Neural cell (in vitro differentiated cells): Measurements from ENCODE around the gene PCSK1N. TPM values are rescaled to one million over a fixed set of nuclear protein-coding genes. Genes with fewer than 3 reads are reported as not detected.

Experiments used
- H2AFZ ChIP-seq: fragments of 200-600, 300-800 bp; sonication (generic), shearing (Covaris generic); 2 replicates; pipeline ENCODE4 v1.6.0; 2014; ENCODE audit warnings: low read depth, mild to moderate bottlenecking, antibody characterized with exemption, low read length, moderate library complexity
- H3F3A ChIP-seq: fragments of 200-600 bp; shearing (Covaris generic); 2 replicates; pipeline ENCODE4 v1.6.1; 2016; ENCODE audit warnings: mild to moderate bottlenecking, moderate library complexity, mixed read lengths, antibody characterized with exemption, low read length; ENCODE audit not compliant: insufficient read depth, poor library complexity, severe bottlenecking
- H3K27ac ChIP-seq: fragments of 200-600, 300-800 bp; sonication (generic), shearing (Covaris generic); 2 replicates; pipeline ENCODE4 v1.5.1; 2014; ENCODE audit warnings: mild to moderate bottlenecking, low read length, moderate library complexity
- H3K27me3 ChIP-seq: fragments of 300-800, 200-600 bp; sonication (generic), shearing (Covaris generic); 2 replicates; pipeline ENCODE4 v1.6.0; 2014; ENCODE audit warnings: mild to moderate bottlenecking, low read depth, low read length, moderate library complexity; ENCODE audit not compliant: insufficient read depth
- H3K36me3 ChIP-seq: fragments of 300-800, 200-600 bp; sonication (generic), shearing (Covaris generic); 2 replicates; pipeline ENCODE4 v1.5.1; 2014; ENCODE audit warnings: mild to moderate bottlenecking, antibody characterized with exemption, low read length, moderate library complexity; ENCODE audit not compliant: insufficient read depth
- H3K4me2 ChIP-seq: fragments of 300-800, 200-600 bp; sonication (generic), shearing (Covaris generic); 2 replicates; pipeline ENCODE4 v1.6.0; 2014; ENCODE audit warnings: mild to moderate bottlenecking, low read length
- H3K4me3 ChIP-seq: fragments of 300-800, 200-600 bp; sonication (generic), shearing (Covaris generic); 2 replicates; pipeline ENCODE4 v1.5.1; 2014; ENCODE audit warnings: mild to moderate bottlenecking, low read length, moderate library complexity
- H3K79me2 ChIP-seq: fragments of 200-600 bp; shearing (Covaris generic); replicated peaks from 2 replicates; pipeline ENCODE4 v1.6.0; 2014; ENCODE audit warnings: mild to moderate bottlenecking, low read length, moderate library complexity; ENCODE audit not compliant: insufficient read depth
- H3K9ac ChIP-seq: fragments of 300-800, 200-600 bp; sonication (generic), shearing (Covaris generic); 2 replicates; pipeline ENCODE4 v1.6.1; 2016; ENCODE audit warnings: mild to moderate bottlenecking, low read length, mixed read lengths
- H3K9me2 ChIP-seq: fragments of 200-600 bp; shearing (Covaris generic); 2 replicates; pipeline ENCODE4 v1.6.1; 2016; ENCODE audit warnings: mild to moderate bottlenecking, low read length, mixed read lengths; ENCODE audit not compliant: insufficient read depth
- H3K9me3 ChIP-seq: fragments of 200-600, 300-800 bp; sonication (generic), shearing (Covaris generic); 2 replicates; pipeline ENCODE4 v1.6.1; 2016; ENCODE audit warnings: mild to moderate bottlenecking, mixed run types, low read length, moderate library complexity, mixed read lengths
- H4K20me1 ChIP-seq: fragments of 200-600 bp; shearing (Covaris generic); 2 replicates; pipeline ENCODE4 v1.6.1; 2016; ENCODE audit warnings: mild to moderate bottlenecking, mixed run types; ENCODE audit not compliant: insufficient read depth
- EP300 ChIP-seq: fragments of 450-650 bp; conservative IDR thresholded peaks from 2 replicates; pipeline ENCODE4 v1.6.1; 2014; ENCODE audit warnings: antibody characterized with exemption, mild to moderate bottlenecking, moderate library complexity; ENCODE audit not compliant: poor library complexity, severe bottlenecking
- EZH2 ChIP-seq: fragments of 200-600, 300-800 bp; shearing (Covaris generic), sonication (generic); IDR thresholded peaks from 2 replicates; pipeline ENCODE4 v1.6.1; 2014; ENCODE audit warnings: antibody characterized with exemption, low read length, borderline replicate concordance, mild to moderate bottlenecking; ENCODE audit not compliant: insufficient read depth, poor library complexity, severe bottlenecking
- MXI1 ChIP-seq: fragments of 450-650 bp; conservative IDR thresholded peaks from 2 replicates; pipeline ENCODE4 v1.6.1; 2014; ENCODE audit warnings: antibody characterized with exemption, mild to moderate bottlenecking; ENCODE audit not compliant: poor library complexity, severe bottlenecking
- POLR2AphosphoS5 ChIP-seq: IDR thresholded peaks from 2 replicates; pipeline ENCODE4 v1.6.1; 2012
- RAD21 ChIP-seq: fragments of 450-650 bp; conservative IDR thresholded peaks from 2 replicates; pipeline ENCODE4 v1.6.1; 2014; ENCODE audit warnings: antibody characterized with exemption, mild to moderate bottlenecking, moderate library complexity
- SMC3 ChIP-seq: fragments of 450-650 bp; conservative IDR thresholded peaks from 2 replicates; pipeline ENCODE4 v1.6.1; 2014; ENCODE audit warnings: antibody characterized with exemption, mild to moderate bottlenecking, moderate library complexity; ENCODE audit not compliant: poor library complexity
- TAF1 ChIP-seq: IDR thresholded peaks from 2 replicates; pipeline ENCODE4 v1.6.1; 2012; ENCODE audit warnings: low read depth
- polyA plus RNA-seq: library from polyadenylated mRNA; depleted of rRNA; stranded (reverse); fragments of >200 nt; gene quantifications from 2 replicates; pipeline ENCODE4 v1.2.3, GENCODE V29; 2014
- TF ChIP-seq, protein P1 (sequence below): fragments of 450-650 bp; IDR thresholded peaks from 2 replicates; pipeline ENCODE4 v1.5.1; 2014; ENCODE audit warnings: antibody characterized with exemption, mild to moderate bottlenecking, moderate library complexity; ENCODE audit not compliant: poor library complexity, severe bottlenecking
- TF ChIP-seq, protein P2 (sequence below): IDR thresholded peaks from 2 replicates; pipeline ENCODE4 v1.6.1; 2012; ENCODE audit warnings: borderline replicate concordance

The PCSK1N gene
- polyA plus RNA-seq, 1 donor from 2014 or later = 232 TPM

GRCh38 chrX:48826876-48827653 lies 8.3 kb downstream of the PCSK1N start:
- no peaks in the 10 kb centered on the region for H3K36me3 ChIP-seq
- H3K27ac ChIP-seq = no peak overlapping the region
- H3K79me2 ChIP-seq = peaks cover under 1% of the 10 kb centered on the region
- no peak overlapping the region for H3K4me3 ChIP-seq
- TF ChIP-seq EP300 = no peak
- TF ChIP-seq TAF1 = no peak
- TF ChIP-seq SMC3 = no peak
- TF ChIP-seq EZH2 = no peak
- TF ChIP-seq, protein P1, sequence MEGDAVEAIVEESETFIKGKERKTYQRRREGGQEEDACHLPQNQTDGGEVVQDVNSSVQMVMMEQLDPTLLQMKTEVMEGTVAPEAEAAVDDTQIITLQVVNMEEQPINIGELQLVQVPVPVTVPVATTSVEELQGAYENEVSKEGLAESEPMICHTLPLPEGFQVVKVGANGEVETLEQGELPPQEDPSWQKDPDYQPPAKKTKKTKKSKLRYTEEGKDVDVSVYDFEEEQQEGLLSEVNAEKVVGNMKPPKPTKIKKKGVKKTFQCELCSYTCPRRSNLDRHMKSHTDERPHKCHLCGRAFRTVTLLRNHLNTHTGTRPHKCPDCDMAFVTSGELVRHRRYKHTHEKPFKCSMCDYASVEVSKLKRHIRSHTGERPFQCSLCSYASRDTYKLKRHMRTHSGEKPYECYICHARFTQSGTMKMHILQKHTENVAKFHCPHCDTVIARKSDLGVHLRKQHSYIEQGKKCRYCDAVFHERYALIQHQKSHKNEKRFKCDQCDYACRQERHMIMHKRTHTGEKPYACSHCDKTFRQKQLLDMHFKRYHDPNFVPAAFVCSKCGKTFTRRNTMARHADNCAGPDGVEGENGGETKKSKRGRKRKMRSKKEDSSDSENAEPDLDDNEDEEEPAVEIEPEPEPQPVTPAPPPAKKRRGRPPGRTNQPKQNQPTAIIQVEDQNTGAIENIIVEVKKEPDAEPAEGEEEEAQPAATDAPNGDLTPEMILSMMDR = no peak
- TF ChIP-seq, protein P2, sequence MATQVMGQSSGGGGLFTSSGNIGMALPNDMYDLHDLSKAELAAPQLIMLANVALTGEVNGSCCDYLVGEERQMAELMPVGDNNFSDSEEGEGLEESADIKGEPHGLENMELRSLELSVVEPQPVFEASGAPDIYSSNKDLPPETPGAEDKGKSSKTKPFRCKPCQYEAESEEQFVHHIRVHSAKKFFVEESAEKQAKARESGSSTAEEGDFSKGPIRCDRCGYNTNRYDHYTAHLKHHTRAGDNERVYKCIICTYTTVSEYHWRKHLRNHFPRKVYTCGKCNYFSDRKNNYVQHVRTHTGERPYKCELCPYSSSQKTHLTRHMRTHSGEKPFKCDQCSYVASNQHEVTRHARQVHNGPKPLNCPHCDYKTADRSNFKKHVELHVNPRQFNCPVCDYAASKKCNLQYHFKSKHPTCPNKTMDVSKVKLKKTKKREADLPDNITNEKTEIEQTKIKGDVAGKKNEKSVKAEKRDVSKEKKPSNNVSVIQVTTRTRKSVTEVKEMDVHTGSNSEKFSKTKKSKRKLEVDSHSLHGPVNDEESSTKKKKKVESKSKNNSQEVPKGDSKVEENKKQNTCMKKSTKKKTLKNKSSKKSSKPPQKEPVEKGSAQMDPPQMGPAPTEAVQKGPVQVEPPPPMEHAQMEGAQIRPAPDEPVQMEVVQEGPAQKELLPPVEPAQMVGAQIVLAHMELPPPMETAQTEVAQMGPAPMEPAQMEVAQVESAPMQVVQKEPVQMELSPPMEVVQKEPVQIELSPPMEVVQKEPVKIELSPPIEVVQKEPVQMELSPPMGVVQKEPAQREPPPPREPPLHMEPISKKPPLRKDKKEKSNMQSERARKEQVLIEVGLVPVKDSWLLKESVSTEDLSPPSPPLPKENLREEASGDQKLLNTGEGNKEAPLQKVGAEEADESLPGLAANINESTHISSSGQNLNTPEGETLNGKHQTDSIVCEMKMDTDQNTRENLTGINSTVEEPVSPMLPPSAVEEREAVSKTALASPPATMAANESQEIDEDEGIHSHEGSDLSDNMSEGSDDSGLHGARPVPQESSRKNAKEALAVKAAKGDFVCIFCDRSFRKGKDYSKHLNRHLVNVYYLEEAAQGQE = no peak
- no peak for TF ChIP-seq MXI1
- no peak for TF ChIP-seq RAD21
- no peak for TF ChIP-seq POLR2AphosphoS5
- no peaks in the 10 kb centered on the region for H3K9me2 ChIP-seq
- H3K4me2 ChIP-seq = no peak overlapping the region
- H2AFZ ChIP-seq = no peak overlapping the region
- H4K20me1 ChIP-seq = no peaks in the 10 kb centered on the region
- H3K9me3 ChIP-seq = no peaks in the 10 kb centered on the region
- no peaks in the 10 kb centered on the region for H3F3A ChIP-seq
- H3K9ac ChIP-seq = no peak overlapping the region
- peaks cover 9% of the 10 kb centered on the region for H3K27me3 ChIP-seq

- no peak within 1 kb of the TSS for H3K4me3 ChIP-seq
- H2AFZ ChIP-seq = no peak within 1 kb of the TSS
- no peaks in the 10 kb centered on the region for H3F3A ChIP-seq
- TF ChIP-seq, protein P2 = no peak
- TF ChIP-seq MXI1 = no peak
- no peak for TF ChIP-seq SMC3
- no peak for TF ChIP-seq TAF1
- no peak for TF ChIP-seq POLR2AphosphoS5
- TF ChIP-seq RAD21 = no peak
- TF ChIP-seq, protein P1 = no peak
- TF ChIP-seq EZH2 = no peak
- no peaks in the 10 kb centered on the region for H4K20me1 ChIP-seq
- H3K36me3 ChIP-seq = no peaks in the 10 kb centered on the region
- H3K27ac ChIP-seq = no peak within 1 kb of the TSS
- no peaks in the 10 kb centered on the region for H3K9me2 ChIP-seq
- no peaks in the 10 kb centered on the region for H3K9me3 ChIP-seq
- no peak within 1 kb of the TSS for H3K9ac ChIP-seq
- H3K4me2 ChIP-seq = no peak within 1 kb of the TSS
- H3K27me3 ChIP-seq = peaks cover 6% of the 10 kb centered on the region
- no peaks in the 10 kb centered on the region for H3K79me2 ChIP-seq
These were observed 9.1 kb downstream of the PCSK1N start, which contains the start of gene ERAS for GRCh38 chrX:48826135-48826875. ERAS (plus strand) TSS chrX:48826513; CDS start chrX:48829124, 2,611 bp downstream.
